Caco-2 (cell line): ENCODE results near the gene ARNT2. TPM values are rescaled to one million over a fixed set of nuclear protein-coding genes. Genes with fewer than 3 reads are reported as not detected.

ENCODE experiments used
- BruUV-seq: library from RNA; stranded (reverse); fragments of 400-500 nt; replicated peaks from 2 replicates; lab custom pipeline; 2021; lab: Mats Ljungman, UMichigan
- CTCF ChIA-PET: fragments of 300-600 bp; sonication (Branson Sonifier 250); formaldehyde crosslinking; loops from one replicate; lab custom pipeline; 2022; ENCODE audit warnings: antibody characterized with exemption; lab: Charles Lee
- POLR2A ChIA-PET: fragments of 300-600 bp; sonication (Branson Sonifier 250); formaldehyde crosslinking; loops from one replicate; lab custom pipeline; 2022; ENCODE audit warnings: antibody characterized with exemption; lab: Charles Lee
- DNase-seq, 2 experiments: peaks; one replicate each; pipeline versions ENCODE4 v3.0.0 to v3.0.0-alpha.2; 2020 to 2022
- H3K27me3 ChIP-seq: replicated peaks from 2 replicates; pipeline ENCODE4 v1.6.0; 2011; ENCODE audit warnings: low read length; ENCODE audit not compliant: control insufficient read depth, insufficient read depth
- H3K36me3 ChIP-seq: 2 replicates; pipeline ENCODE4 v1.5.1; 2011; ENCODE audit warnings: low read length; ENCODE audit not compliant: control insufficient read depth, insufficient read depth
- H3K4me1 ChIP-seq: fragments of 250-450 bp; sonication (Bioruptor Pico); 2 replicates; pipeline ENCODE4 v1.5.1; 2020; ENCODE audit warnings: mild to moderate bottlenecking
- H3K4me3 ChIP-seq: 2 replicates; pipeline ENCODE4 v1.5.1; 2011; ENCODE audit warnings: low read depth, mild to moderate bottlenecking, control low read depth, low read length
- H3K9me3 ChIP-seq: fragments of 250-450 bp; sonication (Bioruptor Pico); 2 replicates; pipeline ENCODE4 v1.5.1; 2020; ENCODE audit warnings: mild to moderate bottlenecking, moderate library complexity
- H3K27ac Mint-ChIP-seq: one replicate; pipeline ENCODE4 v1.8.0; 2022; ENCODE audit warnings: mixed read lengths; ENCODE audit not compliant: unreplicated experiment
- H3K27me3 Mint-ChIP-seq: one replicate; pipeline ENCODE4 v1.8.0; 2022; ENCODE audit warnings: mixed read lengths; ENCODE audit not compliant: insufficient read depth, unreplicated experiment
- H3K36me3 Mint-ChIP-seq: one replicate; pipeline ENCODE4 v1.8.0; 2022; ENCODE audit warnings: mild to moderate bottlenecking, mixed read lengths; ENCODE audit not compliant: insufficient read depth, unreplicated experiment
- H3K4me1 Mint-ChIP-seq: one replicate; pipeline ENCODE4 v1.8.0; 2022; ENCODE audit warnings: low read depth, mixed read lengths; ENCODE audit not compliant: unreplicated experiment
- H3K4me3 Mint-ChIP-seq: one replicate; pipeline ENCODE4 v1.8.0; 2022; ENCODE audit warnings: mild to moderate bottlenecking, moderate library complexity, mixed read lengths; ENCODE audit not compliant: unreplicated experiment
- H3K9me3 Mint-ChIP-seq: one replicate; pipeline ENCODE4 v1.8.0; 2022; ENCODE audit warnings: mixed read lengths; ENCODE audit not compliant: unreplicated experiment
- CTCF ChIP-seq, 2 experiments: fragments of 200-600 bp in 1 of 2; IDR thresholded peaks; 1 replicate in 1 of 2; 2 replicates in 1 of 2; pipeline versions ENCODE4 v1.5.1 to v1.8.0; 2011 to 2022; ENCODE audit warnings: antibody characterized with exemption in 1 of 2, control low read depth in 1 of 2, inconsistent platforms in 1 of 2, low read depth in 1 of 2, low read length in 1 of 2, mild to moderate bottlenecking in 1 of 2, moderate library complexity in 1 of 2; ENCODE audit not compliant: insufficient read depth in 1 of 2, severe bottlenecking in 1 of 2, unreplicated experiment in 1 of 2
- intact Hi-C: fragments of 100-400 bp; cut with micrococcal nuclease; formaldehyde crosslinking; loops from one replicate; pipeline ENCODE4 v1.10.0; 2022; ENCODE audit not compliant: unreplicated experiment
- total RNA-seq: library from RNA; stranded (reverse); gene quantifications from 2 replicates; pipeline ENCODE4 v1.2.3, GENCODE V29; 2022

Gene ARNT2
- total RNA-seq, 1 experiment from 2014 or later, result 0.23 TPM

DNA sequence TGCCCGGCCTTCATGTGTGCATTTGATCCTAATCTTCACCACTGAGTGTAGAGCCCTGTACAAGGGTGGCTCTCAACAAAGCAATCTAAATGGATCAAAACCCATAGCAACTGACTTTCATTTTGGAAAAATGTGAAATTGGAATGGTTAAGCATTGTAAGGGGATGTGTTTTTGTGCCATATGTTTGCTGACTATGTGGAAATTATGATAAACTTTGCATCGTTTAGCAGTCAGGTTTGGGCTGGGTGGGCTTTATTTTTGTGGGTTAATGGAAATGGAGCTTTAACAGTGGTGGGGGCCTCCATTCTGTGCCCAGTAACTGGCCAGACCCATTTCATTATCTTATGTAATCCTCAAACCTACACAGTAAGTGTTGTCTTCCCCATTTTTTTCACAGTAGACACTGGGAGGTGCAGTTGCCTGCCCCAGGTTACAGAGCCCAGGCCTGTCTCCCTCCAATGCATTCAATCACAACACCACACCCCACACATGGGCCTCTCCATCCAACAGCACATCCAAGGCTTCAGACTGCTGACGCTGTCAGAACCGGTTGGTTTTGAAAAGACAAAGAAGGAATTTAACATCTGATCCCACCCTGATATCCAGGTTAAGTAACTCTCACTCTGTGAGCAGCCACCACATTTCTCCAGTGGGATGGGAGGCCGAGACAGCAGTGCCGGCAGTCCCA is 154.6 kb downstream of the ARNT2 start:
- CTCF ChIA-PET, result no interaction called here
- Histone ChIP-seq H3K4me1 (no peaks in the 10 kb centered on the region), H3K9me3 (no peaks in the 10 kb centered on the region), H3K36me3 (no peaks in the 10 kb centered on the region), H3K4me3 (no peak overlapping the region), H3K27me3 (no peaks in the 10 kb centered on the region)
- Mint-ChIP-seq H3K4me3 (no peak overlapping the region), H3K9me3 (no peaks in the 10 kb centered on the region), H3K27me3 (peaks cover 12% of the 10 kb centered on the region), H3K4me1 (no peaks in the 10 kb centered on the region), H3K27ac (no peak overlapping the region), H3K36me3 (no peaks in the 10 kb centered on the region)
- TF ChIP-seq CTCF (IDR thresholded peaks at IDR 0.05; ENCODE audit: insufficient read depth in 1 of 2, low read depth in 1 of 2, low read length in 1 of 2, severe bottlenecking in 1 of 2, unreplicated experiment in 1 of 2), result no peak
- intact Hi-C loops, result no loop called here
- no peak for DNase-seq
- BruUV-seq, result no TSS peak
- POLR2A ChIA-PET, result no interaction called here

- POLR2A ChIA-PET, result no interaction called here
These were observed 155.1 kb downstream of the ARNT2 start for GRCh38 chr15:80559320-80559693.

GRCh38 chr15:80559761-80560160 is 155.6 kb downstream of the ARNT2 start:
- no peaks in the 10 kb centered on the region for H3K4me1 ChIP-seq
- DNase-seq, result no peak
- intact Hi-C loops, result no loop called here
- ChIA-PET POLR2A (no interaction called here), CTCF (no interaction called here)
- Mint-ChIP-seq H3K4me3 (no peak overlapping the region), H3K4me1 (no peaks in the 10 kb centered on the region), H3K9me3 (no peaks in the 10 kb centered on the region), H3K27ac (no peak overlapping the region), H3K27me3 (peaks cover 14% of the 10 kb centered on the region), H3K36me3 (no peaks in the 10 kb centered on the region)
- BruUV-seq, result no TSS peak
- H3K9me3 ChIP-seq, result no peaks in the 10 kb centered on the region
- no peak for TF ChIP-seq CTCF (IDR thresholded peaks at IDR 0.05; ENCODE audit: insufficient read depth in 1 of 2, low read depth in 1 of 2, low read length in 1 of 2, severe bottlenecking in 1 of 2, unreplicated experiment in 1 of 2)
- no peak overlapping the region for H3K4me3 ChIP-seq
- H3K36me3 ChIP-seq, result no peaks in the 10 kb centered on the region
- H3K27me3 ChIP-seq, result no peaks in the 10 kb centered on the region

More at GRCh38 chr15:80559320-80559693, 155.1 kb downstream of the ARNT2 start:
- Histone ChIP-seq H3K4me3 (no peak overlapping the region), H3K27me3 (no peaks in the 10 kb centered on the region), H3K4me1 (no peaks in the 10 kb centered on the region), H3K9me3 (no peaks in the 10 kb centered on the region), H3K36me3 (no peaks in the 10 kb centered on the region)
- Mint-ChIP-seq H3K4me1 (no peaks in the 10 kb centered on the region), H3K9me3 (no peaks in the 10 kb centered on the region), H3K27ac (no peak overlapping the region), H3K4me3 (no peak overlapping the region), H3K36me3 (no peaks in the 10 kb centered on the region), H3K27me3 (peaks cover 15% of the 10 kb centered on the region)
- DNase-seq, result no peak
- intact Hi-C loops, result no loop called here
- no peak for TF ChIP-seq CTCF (IDR thresholded peaks at IDR 0.05; ENCODE audit: insufficient read depth in 1 of 2, low read depth in 1 of 2, low read length in 1 of 2, severe bottlenecking in 1 of 2, unreplicated experiment in 1 of 2)
- BruUV-seq, result no TSS peak
- CTCF ChIA-PET, result no interaction called here
